H54 (cell line): ENCODE data around the gene HOATZ.

Experiments used
- DNase-seq: peaks from one replicate; pipeline ENCODE4 v3.0.0; 2011; ENCODE audit warnings: low spot score, mixed read lengths; ENCODE audit not compliant: insufficient read length
- FAIRE-seq: peaks from 3 replicates; lab custom pipeline; 2011; peaks lifted over from hg19 to GRCh38; lab: Jason Lieb, UNC
- POLR2A ChIP-seq: IDR thresholded peaks from 2 replicates; pipeline ENCODE4 v1.6.1; 2011; ENCODE audit warnings: low read depth, mild to moderate bottlenecking, low read length

HOATZ gene

DNA sequence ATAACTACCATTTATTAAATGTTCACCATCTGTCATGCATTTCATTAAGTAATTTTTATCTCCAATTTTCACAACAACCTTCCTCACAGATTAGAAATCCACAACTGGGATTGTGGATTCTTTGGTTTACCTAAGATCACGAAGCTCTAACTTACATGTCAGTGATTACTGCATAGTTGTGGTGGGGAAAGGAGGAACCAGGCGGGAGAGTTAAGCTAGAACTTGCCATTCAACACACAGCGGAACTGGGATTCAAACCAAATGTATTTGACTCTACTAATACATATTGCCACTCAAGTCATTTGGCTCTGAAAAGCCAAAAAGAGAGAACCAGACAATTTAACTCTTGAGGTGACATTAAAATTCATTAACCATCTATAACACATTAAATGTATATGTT lies 15.5 kb downstream of the HOATZ start:
- FAIRE-seq: no peak
- TF ChIP-seq POLR2A: no peak
- no peak for DNase-seq

DNA sequence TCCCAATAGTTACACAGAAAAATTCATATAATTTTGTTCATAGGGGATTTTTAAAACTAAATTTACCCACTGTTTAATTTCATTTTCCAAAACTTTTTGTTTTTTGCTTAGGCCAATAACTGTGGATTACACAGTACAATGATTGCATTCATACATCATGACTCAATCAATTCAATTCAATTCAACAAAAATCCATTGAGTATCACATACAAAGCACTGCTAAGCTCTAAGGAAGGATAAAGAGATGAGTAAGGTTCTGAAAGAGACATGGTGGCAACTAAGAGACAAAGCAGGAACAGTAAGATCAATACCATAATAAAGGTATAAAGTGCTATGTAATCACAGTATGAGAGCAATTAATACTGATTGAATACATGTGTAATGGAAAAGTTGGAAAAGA lies 16.6 kb downstream of the HOATZ start:
- no peak for TF ChIP-seq POLR2A
- FAIRE-seq (no peak), DNase-seq (no peak)

DNA sequence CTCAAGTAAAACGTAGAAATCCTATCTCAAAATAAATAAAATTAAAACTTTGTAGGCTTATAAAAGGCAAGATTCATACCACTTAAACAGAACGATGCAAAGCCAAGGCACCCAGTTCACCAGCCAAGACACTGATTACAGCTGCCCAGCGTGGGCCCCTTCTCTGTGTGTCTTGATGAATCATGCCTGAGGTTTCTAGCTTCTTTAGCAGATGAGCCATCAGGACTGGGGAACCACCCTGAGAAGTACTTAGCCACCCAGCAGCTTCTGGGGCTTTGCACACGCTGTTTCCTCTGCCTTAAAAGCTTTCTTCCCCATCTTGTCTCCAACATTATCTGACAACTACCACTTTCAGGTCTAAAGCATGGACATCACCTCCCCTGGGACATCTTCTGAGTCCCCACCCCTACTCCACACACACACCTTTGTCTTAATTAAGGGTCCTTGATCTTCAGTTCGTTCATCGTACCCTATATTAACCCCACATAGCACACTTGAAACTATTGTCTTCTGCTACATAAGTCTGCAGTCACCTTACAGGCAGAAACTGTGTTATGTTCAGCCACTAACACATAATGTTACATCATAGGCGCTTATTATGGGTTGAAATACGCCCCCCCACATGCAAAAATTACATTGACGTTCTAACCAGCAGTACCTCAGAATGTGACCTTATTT lies 17.2 kb downstream of the HOATZ start:
- TF ChIP-seq POLR2A: no peak
- peak; percentile 93 for FAIRE-seq
- DNase-seq: no peak

DNA sequence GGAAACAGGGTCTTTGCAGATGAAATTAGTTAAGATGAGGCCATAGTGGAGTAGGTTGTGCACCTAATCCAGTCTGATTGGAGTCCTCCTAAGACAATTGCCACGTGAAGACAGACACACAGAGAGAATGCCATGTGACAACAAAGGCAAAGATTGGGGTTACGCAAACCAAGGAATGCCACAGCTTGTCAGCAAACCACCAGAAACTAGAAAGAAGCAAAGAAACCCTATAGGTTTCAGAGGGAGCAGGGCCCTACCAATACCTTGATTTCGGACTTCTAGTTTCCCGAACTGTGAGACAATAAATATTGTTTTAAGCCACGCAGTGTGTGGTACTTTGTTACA lies 17.8 kb downstream of the HOATZ start:
- FAIRE-seq (no peak), DNase-seq (no peak)
- TF ChIP-seq POLR2A: no peak

DNA sequence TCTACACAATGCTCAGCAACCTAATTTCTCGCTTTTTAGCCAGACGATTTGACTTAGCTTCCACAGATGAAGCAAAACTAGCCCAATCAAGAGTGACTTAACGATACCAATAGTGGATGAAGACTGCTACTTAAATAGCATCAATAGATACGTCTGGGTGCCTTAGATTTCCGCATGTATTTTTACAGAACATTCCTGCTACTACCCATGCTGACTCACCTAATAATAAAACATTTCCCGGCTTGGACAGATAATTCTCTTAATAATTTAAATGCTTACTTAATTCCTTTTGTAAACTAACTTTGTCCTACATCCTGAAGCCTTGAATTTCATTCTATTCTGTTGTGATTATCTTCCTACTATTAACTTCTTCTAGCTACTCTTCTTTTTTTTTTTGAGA lies 20.7 kb downstream of the HOATZ start:
- no peak for DNase-seq
- no peak for FAIRE-seq
- no peak for TF ChIP-seq POLR2A

GRCh38 chr11:111537336-111537860 lies 22.8 kb downstream of the HOATZ start:
- FAIRE-seq: no peak

GRCh38 chr11:111538407-111539114 lies 24.0 kb downstream of the HOATZ start:
- no peak for FAIRE-seq
- no peak for DNase-seq
- TF ChIP-seq POLR2A: no peak

More at GRCh38 chr11:111537336-111537860, 22.8 kb downstream of the HOATZ start:
- no peak for TF ChIP-seq POLR2A
- DNase-seq: no peak

DNA sequence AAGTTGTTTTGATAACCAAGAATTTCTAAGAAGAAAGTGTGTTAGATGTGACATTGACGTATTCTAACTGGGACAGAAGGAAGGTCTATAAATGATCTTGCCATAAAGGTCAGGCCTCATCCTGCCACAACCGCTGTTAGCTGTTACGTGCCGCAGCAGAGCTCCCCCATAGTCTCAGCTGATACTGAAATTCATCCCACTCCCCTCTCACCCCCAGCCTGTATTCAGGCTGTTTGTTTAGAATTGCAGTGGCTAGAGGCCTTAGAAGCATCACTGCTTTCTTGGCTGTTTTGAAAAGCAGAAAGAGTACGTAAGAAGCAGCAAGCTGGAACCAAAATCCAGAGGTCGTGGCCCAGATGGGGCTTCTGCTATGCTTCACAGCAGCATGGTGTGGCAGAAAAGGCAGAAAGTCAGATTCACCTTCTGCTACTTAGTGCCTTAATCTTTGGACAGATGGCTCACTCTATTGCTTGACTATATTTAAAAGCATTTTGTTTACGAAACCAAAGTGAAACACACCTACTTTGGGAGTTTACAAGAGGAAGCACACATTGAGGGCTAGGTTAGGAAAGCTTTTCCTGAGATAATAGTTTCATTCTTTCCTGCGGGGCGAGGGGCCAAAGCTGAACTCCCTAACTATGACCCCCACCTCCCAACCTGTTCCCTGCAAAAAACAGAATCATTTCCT lies 25.0 kb downstream of the HOATZ start:
- DNase-seq: no peak
- FAIRE-seq: no peak
- TF ChIP-seq POLR2A: no peak

GRCh38 chr11:111540114-111540936 lies 25.7 kb downstream of the HOATZ start, which contains the start of gene LAYN:
Gene LAYN, plus strand, starts transcription at chr11:111540720. Its CDS starts 124 bp downstream, at chr11:111540844.
- peak; percentile 50; the same call in 1 of the 2 replicates for TF ChIP-seq POLR2A
- DNase-seq (peak; percentile 55), FAIRE-seq (no peak)

DNA sequence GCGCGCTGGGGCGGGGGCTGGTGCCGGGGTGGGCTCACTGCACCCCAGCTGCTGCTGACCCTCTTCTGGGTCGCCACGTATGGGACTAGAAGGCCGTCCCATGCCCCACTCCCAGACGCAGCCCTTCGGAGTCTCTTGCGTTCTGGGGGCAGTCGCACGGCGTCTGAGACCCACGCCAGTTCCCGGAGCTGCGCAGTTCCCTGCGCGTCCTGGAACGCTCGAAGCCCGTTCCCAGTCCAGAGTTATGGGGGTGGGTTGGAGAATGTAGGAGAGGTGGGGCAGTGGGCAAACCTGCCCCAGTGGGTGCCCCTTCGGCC lies 26.3 kb downstream of the HOATZ start:
- TF ChIP-seq POLR2A: no peak
- DNase-seq: no peak
- no peak for FAIRE-seq

- no peak for TF ChIP-seq POLR2A
- DNase-seq: peak; percentile 21
- no peak for FAIRE-seq
Measured at GRCh38 chr11:111541254-111542061, 26.9 kb downstream of the HOATZ start.

DNA sequence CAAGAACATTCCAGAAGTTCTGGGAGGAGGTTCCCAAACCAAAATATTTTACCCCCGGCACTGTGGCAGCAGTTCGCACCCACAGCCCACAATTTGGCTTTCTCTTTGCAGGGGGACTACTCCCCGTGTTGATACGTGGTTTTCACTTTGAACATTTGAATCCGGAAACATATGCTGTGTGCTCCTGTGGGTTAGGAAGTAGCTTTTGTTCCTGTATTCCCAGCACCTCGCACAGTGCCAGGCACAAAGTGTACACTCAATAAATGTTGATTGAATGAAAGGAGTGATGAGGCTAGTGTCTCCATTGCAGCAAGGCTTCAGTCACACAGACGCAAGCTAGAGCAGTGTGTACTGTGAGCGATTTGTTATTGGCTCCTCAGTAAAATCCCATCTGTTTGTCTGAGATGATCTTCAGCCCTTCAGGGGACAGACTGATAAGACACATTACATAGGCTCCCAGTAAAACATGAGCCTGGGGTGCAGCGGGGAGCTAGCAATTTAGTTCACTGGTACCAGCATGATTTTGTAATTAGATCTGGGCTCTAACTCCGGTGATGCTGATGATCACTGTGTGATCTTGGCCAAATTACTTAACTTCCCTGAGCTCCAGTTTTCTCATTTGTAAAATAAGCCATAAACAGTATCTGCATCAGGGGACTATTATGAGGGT lies 28.2 kb downstream of the HOATZ start:
- no peak for TF ChIP-seq POLR2A
- no peak for FAIRE-seq
- no peak for DNase-seq
